Mucosa of stomach (tissue), 1 donor: Measurements from ENCODE around the gene BAMBI.

Source experiments
- H3K27me3 ChIP-seq: one replicate; pipeline ENCODE4 v1.7.0; 2013; ENCODE audit warnings: mild to moderate bottlenecking, low read length; ENCODE audit not compliant: control insufficient read depth, insufficient read depth
- H3K36me3 ChIP-seq: one replicate; pipeline ENCODE4 v1.7.0; 2013; ENCODE audit warnings: low read length; ENCODE audit not compliant: control insufficient read depth, insufficient read depth
- H3K4me1 ChIP-seq: one replicate; pipeline ENCODE4 v1.7.0; 2013; ENCODE audit warnings: mild to moderate bottlenecking, low read length; ENCODE audit not compliant: control insufficient read depth, insufficient read depth
- H3K4me3 ChIP-seq: one replicate; pipeline ENCODE4 v1.7.0; 2013; ENCODE audit warnings: low read length
- H3K9ac ChIP-seq: one replicate; pipeline ENCODE4 v1.7.0; 2013; ENCODE audit warnings: mild to moderate bottlenecking, low read length, moderate library complexity
- H3K9me3 ChIP-seq: one replicate; pipeline ENCODE4 v1.7.0; 2013; ENCODE audit warnings: mild to moderate bottlenecking, low read length, moderate library complexity; ENCODE audit not compliant: control insufficient read depth
- donor health status: Pancreatic carcinoma.

The BAMBI gene

GRCh38 chr10:28692050-28692449 lies 14.7 kb downstream of the BAMBI start:
- H3K4me1 ChIP-seq: no peaks in the 10 kb centered on the region
- H3K27me3 ChIP-seq: peaks cover 3% of the 10 kb centered on the region
- no peak overlapping the region for H3K9ac ChIP-seq
- H3K4me3 ChIP-seq: no peak overlapping the region
- H3K36me3 ChIP-seq: no peaks in the 10 kb centered on the region
- no peaks in the 10 kb centered on the region for H3K9me3 ChIP-seq

- Histone ChIP-seq H3K4me1 (no peaks in the 10 kb centered on the region), H3K4me3 (no peak overlapping the region), H3K27me3 (peaks cover 3% of the 10 kb centered on the region), H3K36me3 (no peaks in the 10 kb centered on the region), H3K9me3 (no peaks in the 10 kb centered on the region), H3K9ac (no peak overlapping the region)
Measured at GRCh38 chr10:28694530-28694929, 17.2 kb downstream of the BAMBI start.

- H3K9ac ChIP-seq: no peak overlapping the region
- no peak overlapping the region for H3K4me3 ChIP-seq
- no peaks in the 10 kb centered on the region for H3K27me3 ChIP-seq
- no peaks in the 10 kb centered on the region for H3K9me3 ChIP-seq
- no peaks in the 10 kb centered on the region for H3K36me3 ChIP-seq
- H3K4me1 ChIP-seq: no peaks in the 10 kb centered on the region
Measured at GRCh38 chr10:28698075-28698474, 20.8 kb downstream of the BAMBI start.

- H3K9me3 ChIP-seq: no peaks in the 10 kb centered on the region
- H3K9ac ChIP-seq: no peak overlapping the region
- no peaks in the 10 kb centered on the region for H3K27me3 ChIP-seq
- H3K4me3 ChIP-seq: no peak overlapping the region
- H3K36me3 ChIP-seq: no peaks in the 10 kb centered on the region
- H3K4me1 ChIP-seq: no peaks in the 10 kb centered on the region
Measured at GRCh38 chr10:28704464-28705161, 27.3 kb downstream of the BAMBI start.

GRCh38 chr10:28705472-28705871 lies 28.2 kb downstream of the BAMBI start:
- H3K36me3 ChIP-seq: no peaks in the 10 kb centered on the region
- H3K4me3 ChIP-seq: no peak overlapping the region
- no peaks in the 10 kb centered on the region for H3K4me1 ChIP-seq
- H3K9ac ChIP-seq: no peak overlapping the region
- no peaks in the 10 kb centered on the region for H3K27me3 ChIP-seq
- H3K9me3 ChIP-seq: no peaks in the 10 kb centered on the region

GRCh38 chr10:28709001-28709710 lies 31.8 kb downstream of the BAMBI start:
- no peaks in the 10 kb centered on the region for H3K9me3 ChIP-seq
- H3K9ac ChIP-seq: no peak overlapping the region
- no peaks in the 10 kb centered on the region for H3K27me3 ChIP-seq
- no peak overlapping the region for H3K4me3 ChIP-seq
- H3K36me3 ChIP-seq: no peaks in the 10 kb centered on the region
- H3K4me1 ChIP-seq: no peaks in the 10 kb centered on the region

GRCh38 chr10:28710202-28710886 lies 33.0 kb downstream of the BAMBI start:
- no peaks in the 10 kb centered on the region for H3K4me1 ChIP-seq
- no peak overlapping the region for H3K4me3 ChIP-seq
- H3K9me3 ChIP-seq: no peaks in the 10 kb centered on the region

GRCh38 chr10:28711041-28711440 lies 33.7 kb downstream of the BAMBI start:
- H3K9ac ChIP-seq: no peak overlapping the region
- H3K4me1 ChIP-seq: no peaks in the 10 kb centered on the region
- H3K36me3 ChIP-seq: no peaks in the 10 kb centered on the region
- H3K4me3 ChIP-seq: no peak overlapping the region
- no peaks in the 10 kb centered on the region for H3K27me3 ChIP-seq
- H3K9me3 ChIP-seq: no peaks in the 10 kb centered on the region

More at GRCh38 chr10:28710202-28710886, 33.0 kb downstream of the BAMBI start:
- Histone ChIP-seq H3K9ac (no peak overlapping the region), H3K27me3 (no peaks in the 10 kb centered on the region), H3K36me3 (no peaks in the 10 kb centered on the region)

GRCh38 chr10:28711776-28712175 lies 34.5 kb downstream of the BAMBI start:
- Histone ChIP-seq H3K4me3 (no peak overlapping the region), H3K9ac (no peak overlapping the region), H3K27me3 (no peaks in the 10 kb centered on the region), H3K4me1 (no peaks in the 10 kb centered on the region), H3K9me3 (no peaks in the 10 kb centered on the region), H3K36me3 (no peaks in the 10 kb centered on the region)

GRCh38 chr10:28713626-28714352 lies 36.5 kb downstream of the BAMBI start:
- Histone ChIP-seq H3K4me3 (no peak overlapping the region), H3K36me3 (no peaks in the 10 kb centered on the region), H3K9ac (no peak overlapping the region), H3K27me3 (no peaks in the 10 kb centered on the region), H3K4me1 (no peaks in the 10 kb centered on the region), H3K9me3 (no peaks in the 10 kb centered on the region)

GRCh38 chr10:28714401-28715053 lies 37.2 kb downstream of the BAMBI start:
- no peak overlapping the region for H3K4me3 ChIP-seq
- H3K9me3 ChIP-seq: no peaks in the 10 kb centered on the region
- H3K36me3 ChIP-seq: no peaks in the 10 kb centered on the region
- H3K27me3 ChIP-seq: no peaks in the 10 kb centered on the region
- H3K9ac ChIP-seq: no peak overlapping the region
- no peaks in the 10 kb centered on the region for H3K4me1 ChIP-seq
